Measurements from ENCODE around the gene GPN2.
A peak's percentile ranks its signal among the peaks of the same experiment; 100 is the strongest.

The GPN2 gene

DNA sequence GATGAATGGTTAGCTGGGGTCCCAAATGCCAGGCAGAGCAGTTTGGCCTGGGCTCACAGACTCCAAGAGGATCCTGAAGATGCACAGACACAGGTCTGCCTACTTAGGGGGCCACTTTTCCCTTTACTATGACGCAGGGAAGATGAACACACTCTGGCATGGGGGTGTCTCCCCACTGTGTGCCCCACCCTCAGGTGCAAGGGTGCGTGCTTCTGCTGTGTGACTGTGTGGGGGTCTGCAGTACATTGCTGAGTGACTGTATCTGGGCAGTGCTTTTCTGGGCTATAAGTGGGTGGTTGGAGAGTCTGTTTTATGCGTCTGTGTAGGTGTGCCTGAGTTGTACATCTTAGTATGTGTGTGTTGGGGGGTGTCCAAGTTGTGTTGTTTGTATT, 19.9 kb upstream of the GPN2 start:
- DNase-seq (ENCODE audit: low read depth) = no peak
- no peak overlapping the region for H3K4me3 ChIP-seq (ENCODE audit: low read depth, low read length)
- TF ChIP-seq POLR2A (IDR thresholded peaks at IDR 0.05; ENCODE audit: extremely low read depth, insufficient read length) = no peak

GRCh38 chr1:26907071-26907917, 17.2 kb upstream of the GPN2 start:
- no peak for DNase-seq (ENCODE audit: low read depth)
- TF ChIP-seq POLR2A (IDR thresholded peaks at IDR 0.05; ENCODE audit: extremely low read depth, insufficient read length) (no peak), MYC (IDR thresholded peaks at IDR 0.05; ENCODE audit: low read depth, low read length) (no peak), MAX (IDR thresholded peaks at IDR 0.05; ENCODE audit: low read depth, low read length) (no peak)
- TF ChIP-seq, protein P1, sequence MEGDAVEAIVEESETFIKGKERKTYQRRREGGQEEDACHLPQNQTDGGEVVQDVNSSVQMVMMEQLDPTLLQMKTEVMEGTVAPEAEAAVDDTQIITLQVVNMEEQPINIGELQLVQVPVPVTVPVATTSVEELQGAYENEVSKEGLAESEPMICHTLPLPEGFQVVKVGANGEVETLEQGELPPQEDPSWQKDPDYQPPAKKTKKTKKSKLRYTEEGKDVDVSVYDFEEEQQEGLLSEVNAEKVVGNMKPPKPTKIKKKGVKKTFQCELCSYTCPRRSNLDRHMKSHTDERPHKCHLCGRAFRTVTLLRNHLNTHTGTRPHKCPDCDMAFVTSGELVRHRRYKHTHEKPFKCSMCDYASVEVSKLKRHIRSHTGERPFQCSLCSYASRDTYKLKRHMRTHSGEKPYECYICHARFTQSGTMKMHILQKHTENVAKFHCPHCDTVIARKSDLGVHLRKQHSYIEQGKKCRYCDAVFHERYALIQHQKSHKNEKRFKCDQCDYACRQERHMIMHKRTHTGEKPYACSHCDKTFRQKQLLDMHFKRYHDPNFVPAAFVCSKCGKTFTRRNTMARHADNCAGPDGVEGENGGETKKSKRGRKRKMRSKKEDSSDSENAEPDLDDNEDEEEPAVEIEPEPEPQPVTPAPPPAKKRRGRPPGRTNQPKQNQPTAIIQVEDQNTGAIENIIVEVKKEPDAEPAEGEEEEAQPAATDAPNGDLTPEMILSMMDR (IDR thresholded peaks at IDR 0.05; ENCODE audit: low read depth, low read length) = no peak

DNA sequence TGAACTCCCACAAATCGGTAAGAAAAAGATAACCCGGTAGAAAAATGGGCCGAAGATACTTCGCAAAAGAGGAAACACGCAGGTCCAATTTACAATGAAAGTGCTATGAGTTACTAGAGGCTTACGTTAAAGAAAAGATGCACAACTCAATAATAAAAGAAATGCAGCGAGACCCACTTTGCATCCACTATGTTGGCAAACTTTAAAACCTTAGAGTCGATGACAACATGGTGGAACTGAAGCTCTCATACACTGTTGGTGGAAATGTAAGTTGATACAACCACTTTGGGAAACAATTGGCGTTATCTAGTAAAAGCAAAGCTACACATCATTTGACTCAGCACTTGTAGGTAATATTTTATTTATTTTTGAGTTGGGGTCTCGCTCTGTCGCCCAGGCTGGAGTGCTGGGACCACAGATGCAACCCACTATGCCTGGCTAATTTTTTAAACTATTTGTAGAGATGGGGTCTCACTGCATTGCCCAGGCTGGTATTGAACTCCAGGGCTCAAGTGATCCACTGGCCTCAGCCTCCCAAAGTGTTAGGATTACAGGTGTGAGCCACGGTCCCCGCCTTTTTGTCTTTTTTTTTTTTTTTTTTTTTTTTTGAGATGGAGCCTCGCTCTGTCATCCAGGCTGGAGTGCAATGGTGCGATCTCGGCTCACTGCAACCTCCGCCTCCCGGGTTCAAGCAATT, 10.9 kb upstream of the GPN2 start:
- TF ChIP-seq MYC (IDR thresholded peaks at IDR 0.05; ENCODE audit: low read depth, low read length) = no peak
- no peak for TF ChIP-seq POLR2A (IDR thresholded peaks at IDR 0.05; ENCODE audit: extremely low read depth, insufficient read length)
- TF ChIP-seq, protein P1 (IDR thresholded peaks at IDR 0.05; ENCODE audit: low read depth, low read length) = no peak
- TF ChIP-seq MAX (IDR thresholded peaks at IDR 0.05; ENCODE audit: low read depth, low read length) = no peak
- peak overlapping the region; percentile 80 for H3K4me3 ChIP-seq (ENCODE audit: low read depth, low read length)
- DNase-seq (ENCODE audit: low read depth) = no peak

More at GRCh38 chr1:26907071-26907917, 17.2 kb upstream of the GPN2 start:
- no peak overlapping the region for H3K4me3 ChIP-seq (ENCODE audit: low read depth, low read length)

- peak within 1 kb of the TSS; percentile 80 for H3K4me3 ChIP-seq (ENCODE audit: low read depth, low read length)
- DNase-seq (ENCODE audit: low read depth) = peak; percentile 92
- TF ChIP-seq POLR2A (IDR thresholded peaks at IDR 0.05; ENCODE audit: extremely low read depth, insufficient read length) (peak; percentile 75), MYC (IDR thresholded peaks at IDR 0.05; ENCODE audit: low read depth, low read length) (no peak), MAX (IDR thresholded peaks at IDR 0.05; ENCODE audit: low read depth, low read length) (peak; percentile 70)
- TF ChIP-seq, protein P1 (IDR thresholded peaks at IDR 0.05; ENCODE audit: low read depth, low read length) = no peak
These were observed 10.1 kb upstream of the GPN2 start, which contains the start of gene GPATCH3 for GRCh38 chr1:26900001-26900814. Gene GPATCH3 (minus strand): TSS chr1:26900467. CDS start chr1:26900442, 25 bp downstream.

GRCh38 chr1:26897351-26897750, 7.3 kb upstream of the GPN2 start:
- DNase-seq (ENCODE audit: low read depth) = no peak
- no peak overlapping the region for H3K4me3 ChIP-seq (ENCODE audit: low read depth, low read length)
- no peak for TF ChIP-seq POLR2A (IDR thresholded peaks at IDR 0.05; ENCODE audit: extremely low read depth, insufficient read length)
- no peak for TF ChIP-seq MYC (IDR thresholded peaks at IDR 0.05; ENCODE audit: low read depth, low read length)
- TF ChIP-seq MAX (IDR thresholded peaks at IDR 0.05; ENCODE audit: low read depth, low read length) = no peak
- TF ChIP-seq, protein P1 (IDR thresholded peaks at IDR 0.05; ENCODE audit: low read depth, low read length) = no peak

Data from NB4 (cell line).